NCI-H2081 (cell line): ENCODE data around the gene PXDN.
"Not testable (repeated sequence)": the region's sequence is repeated elsewhere in the genome, so short reads cannot be mapped to it uniquely, and the experiment has no call there.

ENCODE experiments used
- DNase-seq, 2 experiments: peaks; one replicate each; lab custom pipeline; 2025; lab: John Stamatoyannopoulos, UW

PXDN gene

GRCh38 chr2:1685078-1685956 is 59.0 kb downstream of the PXDN start:
- DNase-seq: no peak

- no peak for DNase-seq
Observed at GRCh38 chr2:1683297-1683696, 61.0 kb downstream of the PXDN start.

GRCh38 chr2:1682181-1682440 is 62.2 kb downstream of the PXDN start:
- no peak for DNase-seq

GRCh38 chr2:1681323-1682180 is 62.8 kb downstream of the PXDN start:
- no peak for DNase-seq

- DNase-seq: no peak
Observed at GRCh38 chr2:1681017-1681318, 63.3 kb downstream of the PXDN start.

- DNase-seq: no peak
Observed at GRCh38 chr2:1680222-1681016, 63.9 kb downstream of the PXDN start.

- not testable (repeated sequence) for DNase-seq
Observed at GRCh38 chr2:1679488-1680039, 64.8 kb downstream of the PXDN start.

GRCh38 chr2:1679065-1679464 is 65.2 kb downstream of the PXDN start:
- DNase-seq: not testable (repeated sequence)

GRCh38 chr2:1678609-1679008 is 65.7 kb downstream of the PXDN start:
- no peak for DNase-seq

- no peak for DNase-seq
Observed at GRCh38 chr2:1677821-1678165, 66.5 kb downstream of the PXDN start.

- DNase-seq: no peak
Observed at GRCh38 chr2:1676913-1677820, 67.1 kb downstream of the PXDN start.

GRCh38 chr2:1676091-1676912 is 68.0 kb downstream of the PXDN start:
- DNase-seq: no peak

GRCh38 chr2:1675633-1676032 is 68.7 kb downstream of the PXDN start:
- DNase-seq: no peak

GRCh38 chr2:1674766-1675397 is 69.4 kb downstream of the PXDN start:
- DNase-seq: no peak

- no peak for DNase-seq
Observed at GRCh38 chr2:1674276-1674675, 70.0 kb downstream of the PXDN start.

GRCh38 chr2:1673160-1673944 is 71.0 kb downstream of the PXDN start:
- DNase-seq: no peak

- no peak for DNase-seq
Observed at GRCh38 chr2:1672738-1673137, 71.6 kb downstream of the PXDN start.

- DNase-seq: no peak
Observed at GRCh38 chr2:1671916-1672315, 72.4 kb downstream of the PXDN start.

- DNase-seq: no peak
Observed at GRCh38 chr2:1670636-1671035, 73.7 kb downstream of the PXDN start.
